Nephron progenitor cell (in vitro differentiated cells): Measurements from ENCODE around the gene ACSM5.

Experiments used
- DNase-seq: peaks from one replicate; pipeline ENCODE4 v3.0.0; 2021
- H3K27ac Mint-ChIP-seq: 2 replicates; pipeline ENCODE4 v1.8.0; 2021; ENCODE audit warnings: mild to moderate bottlenecking, moderate library complexity, mixed read lengths
- H3K27me3 Mint-ChIP-seq: 2 replicates; pipeline ENCODE4 v1.8.0; 2021; ENCODE audit warnings: mild to moderate bottlenecking, low read depth, mixed read lengths; ENCODE audit not compliant: poor library complexity
- H3K36me3 Mint-ChIP-seq: 2 replicates; pipeline ENCODE4 v1.8.0; 2021; ENCODE audit warnings: low read depth, mixed read lengths
- H3K4me1 Mint-ChIP-seq: 2 replicates; pipeline ENCODE4 v1.8.0; 2021; ENCODE audit warnings: mixed read lengths
- H3K4me3 Mint-ChIP-seq: 2 replicates; pipeline ENCODE4 v1.8.0; 2021; ENCODE audit warnings: mild to moderate bottlenecking, moderate library complexity, mixed read lengths
- H3K9me3 Mint-ChIP-seq: 2 replicates; pipeline ENCODE4 v1.8.0; 2021; ENCODE audit warnings: mild to moderate bottlenecking, moderate library complexity, mixed read lengths
- CTCF ChIP-seq: fragments of 200-600 bp; sonication (generic); IDR thresholded peaks from 2 replicates; pipeline ENCODE4 v1.5.0; 2021; ENCODE audit warnings: antibody characterized with exemption

ACSM5 gene

DNA sequence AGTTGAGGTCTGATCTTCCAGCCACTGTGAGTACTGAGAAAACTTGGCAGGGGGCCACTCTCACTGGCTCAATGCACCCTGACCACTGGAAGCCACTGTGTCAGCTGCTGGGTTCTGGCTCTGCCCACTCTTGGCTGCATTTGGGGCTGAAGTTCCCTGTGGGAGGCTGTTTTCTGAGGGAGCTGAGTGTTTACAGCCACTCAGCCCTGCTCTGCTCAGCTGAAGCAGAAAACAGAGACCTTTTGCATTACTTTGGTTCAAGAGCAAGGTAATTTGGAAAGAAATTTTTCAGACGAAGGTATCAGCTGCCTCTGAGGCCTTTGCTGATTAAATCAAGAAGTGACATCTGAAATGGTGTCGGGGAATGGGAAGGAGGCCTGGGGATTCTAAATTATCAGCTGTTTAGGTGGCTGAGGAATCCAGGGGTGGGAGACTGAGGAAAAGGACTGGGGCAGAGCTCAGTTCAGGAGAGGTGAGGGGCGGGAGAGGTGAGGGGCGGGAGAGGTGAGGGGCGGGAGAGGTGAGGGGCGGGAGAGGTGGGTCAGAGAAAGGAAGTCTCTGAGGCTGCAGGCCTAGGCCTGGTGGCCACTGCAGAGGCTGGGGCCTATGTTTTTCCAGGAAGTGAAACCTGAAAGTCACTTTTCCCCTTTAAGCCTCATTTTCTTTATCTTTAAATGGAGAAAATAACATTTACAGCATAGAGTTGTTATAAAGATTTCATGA, at the start of gene ACSM5:
TSS of gene ACSM5 (plus strand) at position 137 of the 723 bp plus-strand sequence. CDS start 1,951 bp downstream, outside the sequence.
- no peak for TF ChIP-seq CTCF
- Mint-ChIP-seq H3K4me1 (peaks cover 6% of the 10 kb centered on the region), H3K4me3 (no peak within 1 kb of the TSS), H3K27ac (peak within 1 kb of the TSS; percentile 41), H3K27me3 (peaks cover 6% of the 10 kb centered on the region), H3K9me3 (peaks cover 11% of the 10 kb centered on the region), H3K36me3 (no peaks in the 10 kb centered on the region)
- no peak for DNase-seq

- DNase-seq, result peak; percentile 20
- no peak overlapping the region for H3K27ac Mint-ChIP-seq
Observed at GRCh38 chr16:20359997-20360396, 49.3 kb upstream of the ACSM5 start.

DNA sequence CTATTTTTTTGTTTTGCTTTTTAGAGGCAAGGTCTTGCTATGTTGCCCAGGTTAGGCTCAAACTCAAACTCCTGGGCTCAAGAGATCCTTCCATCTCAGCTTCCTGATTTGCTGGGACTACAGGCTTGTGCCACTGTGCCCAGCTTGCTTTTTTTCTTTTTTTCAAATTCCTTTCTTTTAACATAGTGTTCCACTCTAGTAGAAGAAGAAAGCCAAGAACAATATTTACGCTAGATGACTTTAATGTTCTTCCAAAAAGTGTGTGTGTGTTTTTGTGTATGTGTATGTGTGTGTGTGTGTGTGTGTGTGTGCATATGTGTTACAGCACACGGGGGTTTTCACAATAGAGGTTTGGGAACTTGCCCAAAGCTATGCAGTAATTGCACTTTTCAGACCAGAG, 46.1 kb upstream of the ACSM5 start:
- no peaks in the 10 kb centered on the region for H3K4me1 Mint-ChIP-seq

More at GRCh38 chr16:20359997-20360396, 49.3 kb upstream of the ACSM5 start:
- Mint-ChIP-seq H3K36me3 (no peaks in the 10 kb centered on the region), H3K9me3 (peaks cover 13% of the 10 kb centered on the region), H3K4me1 (no peaks in the 10 kb centered on the region), H3K27me3 (peaks cover 27% of the 10 kb centered on the region), H3K4me3 (no peak overlapping the region)
- peak; percentile 47 for TF ChIP-seq CTCF

GRCh38 chr16:20364051-20364450, 45.3 kb upstream of the ACSM5 start:
- peaks cover 35% of the 10 kb centered on the region for H3K27me3 Mint-ChIP-seq
- H3K4me1 Mint-ChIP-seq, result no peaks in the 10 kb centered on the region
- H3K27ac Mint-ChIP-seq, result no peak overlapping the region
- no peak overlapping the region for H3K4me3 Mint-ChIP-seq
- no peaks in the 10 kb centered on the region for H3K36me3 Mint-ChIP-seq
- no peak for TF ChIP-seq CTCF
- DNase-seq, result no peak
- no peaks in the 10 kb centered on the region for H3K9me3 Mint-ChIP-seq

More for the DNA sequence above, 46.1 kb upstream of the ACSM5 start:
- Mint-ChIP-seq H3K36me3 (no peaks in the 10 kb centered on the region), H3K4me3 (no peak overlapping the region), H3K27me3 (peaks cover 34% of the 10 kb centered on the region), H3K27ac (no peak overlapping the region), H3K9me3 (no peaks in the 10 kb centered on the region)
- no peak for TF ChIP-seq CTCF
- no peak for DNase-seq

GRCh38 chr16:20369452-20370054, 39.8 kb upstream of the ACSM5 start:
- no peak overlapping the region for H3K4me3 Mint-ChIP-seq
- H3K36me3 Mint-ChIP-seq, result no peaks in the 10 kb centered on the region
- DNase-seq, result no peak
- no peaks in the 10 kb centered on the region for H3K4me1 Mint-ChIP-seq
- TF ChIP-seq CTCF, result no peak
- H3K27me3 Mint-ChIP-seq, result peaks cover 28% of the 10 kb centered on the region
- no peak overlapping the region for H3K27ac Mint-ChIP-seq
- no peaks in the 10 kb centered on the region for H3K9me3 Mint-ChIP-seq

- no peak overlapping the region for H3K27ac Mint-ChIP-seq
- no peaks in the 10 kb centered on the region for H3K36me3 Mint-ChIP-seq
- H3K4me1 Mint-ChIP-seq, result no peaks in the 10 kb centered on the region
Observed at GRCh38 chr16:20372701-20373100, 36.6 kb upstream of the ACSM5 start.

More at GRCh38 chr16:20372701-20373100, 36.6 kb upstream of the ACSM5 start:
- Mint-ChIP-seq H3K9me3 (no peaks in the 10 kb centered on the region), H3K4me3 (no peak overlapping the region), H3K27me3 (peaks cover 35% of the 10 kb centered on the region)
- no peak for DNase-seq
- no peak for TF ChIP-seq CTCF
